Fibroblast of the aortic adventitia (primary cell): ENCODE results near the gene SHOX. TPM values are rescaled to one million over a fixed set of nuclear protein-coding genes. Genes with fewer than 3 reads are reported as not detected.
"Not testable (repeated sequence)": the region's sequence is repeated elsewhere in the genome, so short reads cannot be mapped to it uniquely, and the experiment has no call there.

ENCODE experiments used
- DNase-seq: peaks from one replicate; pipeline ENCODE4 v3.0.0-alpha.2; 2010; ENCODE audit warnings: low read depth
- H3K4me3 ChIP-seq: 2 replicates; pipeline ENCODE4 v1.5.1; 2011; ENCODE audit warnings: low read depth, mild to moderate bottlenecking, control low read depth, low read length, moderate library complexity
- CTCF ChIP-seq: IDR thresholded peaks from 2 replicates; pipeline ENCODE4 v1.5.1; 2011; ENCODE audit warnings: mild to moderate bottlenecking, low read length, control low read depth, inconsistent platforms; ENCODE audit not compliant: insufficient read depth
- total RNA-seq: library from RNA; depleted of rRNA; stranded (reverse); fragments of >200 nt; gene quantifications from 2 replicates; pipeline ENCODE4 v1.2.3, GENCODE V29; 2012; ENCODE audit warnings: low replicate concordance

The SHOX gene
- total RNA-seq, 1 donor = not detected

GRCh38 chrX:625137-625691 is 5.4 kb upstream of the SHOX start:
- no peak overlapping the region for H3K4me3 ChIP-seq
- no peak for DNase-seq
- TF ChIP-seq CTCF = no peak

- not testable (repeated sequence) for H3K4me3 ChIP-seq, DNase-seq
Observed at GRCh38 chrX:626047-626446, 4.5 kb upstream of the SHOX start.

- no peak for DNase-seq
- H3K4me3 ChIP-seq = no peak overlapping the region
- TF ChIP-seq CTCF = no peak
Observed at GRCh38 chrX:626745-627509, 3.7 kb upstream of the SHOX start.

GRCh38 chrX:627510-627981 is 3.0 kb upstream of the SHOX start:
- no peak for TF ChIP-seq CTCF
- no peak overlapping the region for H3K4me3 ChIP-seq
- no peak for DNase-seq

- DNase-seq = no peak
- no peak for TF ChIP-seq CTCF
- H3K4me3 ChIP-seq = no peak overlapping the region
Observed at GRCh38 chrX:627995-628394, 2.6 kb upstream of the SHOX start.

- no peak overlapping the region for H3K4me3 ChIP-seq
- TF ChIP-seq CTCF = no peak
- DNase-seq = no peak
Observed at GRCh38 chrX:629230-630006, 1.2 kb upstream of the SHOX start.

GRCh38 chrX:630007-630611 is 482 bp upstream of the SHOX start:
- no peak for TF ChIP-seq CTCF
- no peak overlapping the region for H3K4me3 ChIP-seq
- no peak for DNase-seq
